ENCODE results near the gene IER5. TPM values are rescaled to one million over a fixed set of nuclear protein-coding genes. Genes with fewer than 3 reads are reported as not detected.

IER5 gene
- total and polyA plus RNA-seq, 2 of the 13 experiments (the other 11 are each of a cell fraction or from before 2014, with no cell fraction given): 2.5 to 3.5 TPM

GRCh38 chr1:181044449-181044966 lies 44.0 kb upstream of the IER5 start (continued):
- no peak for TF ChIP-seq ZHX2 (IDR thresholded peaks at IDR 0.05; ENCODE audit: low read depth)
- 0 out of 2 replicates have a peak, but pooled peaks have one; percentile 41 for TF ChIP-seq ZHX2 (CRISPR knock-in tag; IDR thresholded peaks at IDR 0.05; ENCODE audit: borderline replicate concordance)
- TF ChIP-seq ARNT2 (CRISPR knock-in tag; IDR thresholded peaks at IDR 0.05; ENCODE audit: low read depth): 0 out of 2 replicates have a peak, but pooled peaks have one; percentile 27
- peak; percentile 51 for TF ChIP-seq TBX2 (CRISPR knock-in tag; IDR thresholded peaks at IDR 0.05; ENCODE audit: borderline replicate concordance)
- TF ChIP-seq MAX (IDR thresholded peaks at IDR 0.05): peak; percentile 56; the same call in 1 of the 2 replicates
- peak; percentile 48; the same call in 1 of the 2 replicates for TF ChIP-seq HOMEZ (CRISPR knock-in tag; IDR thresholded peaks at IDR 0.05; ENCODE audit: low read depth)
- peak; percentile 61 for TF ChIP-seq AHDC1 (CRISPR knock-in tag; IDR thresholded peaks at IDR 0.05; ENCODE audit: borderline replicate concordance)
- 0 out of 2 replicates have a peak, but pooled peaks have one; percentile 50 for TF ChIP-seq TRAFD1 (CRISPR knock-in tag; IDR thresholded peaks at IDR 0.05; ENCODE audit: borderline replicate concordance)
- TF ChIP-seq ERF (CRISPR knock-in tag; IDR thresholded peaks at IDR 0.05): 0 out of 2 replicates have a peak, but pooled peaks have one; percentile 36
- TF ChIP-seq ZNF557 (CRISPR knock-in tag; IDR thresholded peaks at IDR 0.05): no peak
- no peak for TF ChIP-seq ZNF572 (CRISPR knock-in tag; IDR thresholded peaks at IDR 0.05)
- peak; percentile 89; the same call in 1 of the 2 replicates for TF ChIP-seq ZBTB26 (CRISPR knock-in tag; IDR thresholded peaks at IDR 0.05; ENCODE audit: borderline replicate concordance)
